HG02642 (cell line): ENCODE results near the gene LHPP.

Experiments
- ATAC-seq: cut with Tn5 transposase; IDR thresholded peaks from one replicate; pipeline ENCODE4 v1.9.1; 2021; ENCODE audit warnings: mild to moderate bottlenecking; ENCODE audit not compliant: unreplicated experiment, poor library complexity

Gene LHPP

DNA sequence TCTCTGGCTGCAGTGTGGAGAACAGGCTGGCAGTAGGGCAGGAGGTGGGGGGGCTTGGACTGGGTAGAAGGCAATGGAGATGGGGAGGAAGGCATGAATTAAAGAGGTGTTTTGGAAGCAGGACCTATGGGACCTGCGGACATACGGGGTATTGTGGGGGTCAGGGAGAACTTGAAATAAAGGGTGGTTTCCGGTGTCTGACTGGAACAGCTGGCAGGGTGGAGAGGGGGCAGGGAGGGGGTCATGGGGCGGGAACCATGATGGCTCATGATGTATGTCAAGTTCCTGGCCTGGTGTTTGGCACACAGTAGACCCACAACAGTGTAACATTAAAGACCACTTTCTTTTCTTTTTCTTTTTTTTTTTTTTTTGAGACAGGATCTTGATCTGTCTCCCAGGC, 5.5 kb downstream of the LHPP start:
- no peak for ATAC-seq

DNA sequence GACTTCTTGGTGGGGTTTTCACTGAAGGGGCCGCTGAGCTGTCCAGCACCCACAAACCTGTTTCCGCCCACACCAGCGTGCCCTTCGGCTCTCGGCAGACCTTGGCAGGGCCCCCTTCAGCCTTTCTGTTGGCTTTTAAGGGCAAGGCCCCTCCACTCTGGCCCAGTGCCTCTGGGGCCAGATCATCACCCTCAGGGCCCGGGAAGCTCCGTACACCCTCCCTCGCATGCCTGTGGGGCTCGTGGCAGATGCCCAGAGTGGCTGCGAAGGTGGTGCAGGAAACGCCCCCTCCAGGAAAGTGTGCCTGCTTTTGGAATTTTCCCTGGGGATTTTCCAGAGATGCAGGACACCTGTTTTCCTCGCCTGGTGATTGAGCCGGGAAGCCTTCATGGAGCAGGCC, 7.0 kb downstream of the LHPP start:
- ATAC-seq, result no peak

DNA sequence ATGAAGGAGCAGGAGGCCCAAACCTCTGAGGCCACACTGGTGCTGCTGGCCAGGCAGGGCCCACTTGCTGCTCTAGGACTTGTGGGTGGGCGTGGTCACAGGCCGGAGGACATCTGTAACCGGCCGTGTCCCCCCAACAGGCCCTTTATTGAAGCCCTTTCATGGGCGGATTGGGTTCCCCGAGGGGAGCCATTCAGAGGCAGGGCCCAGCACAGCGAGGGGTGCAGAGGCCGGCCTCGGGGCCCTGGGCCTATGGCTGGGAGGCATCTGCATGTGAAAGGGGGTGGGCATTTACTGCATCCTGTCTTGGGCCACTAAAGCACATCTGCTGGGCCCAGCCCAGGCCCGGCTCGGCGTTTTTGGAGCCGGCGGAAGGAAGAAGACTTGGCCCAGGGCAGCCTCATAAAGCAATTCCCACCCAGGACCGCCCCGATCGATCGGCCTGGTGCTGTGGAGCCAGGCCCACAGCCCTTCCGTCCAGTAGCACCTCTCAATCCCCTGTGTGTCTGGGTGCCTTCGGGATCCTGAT, 8.4 kb downstream of the LHPP start:
- no peak for ATAC-seq

DNA sequence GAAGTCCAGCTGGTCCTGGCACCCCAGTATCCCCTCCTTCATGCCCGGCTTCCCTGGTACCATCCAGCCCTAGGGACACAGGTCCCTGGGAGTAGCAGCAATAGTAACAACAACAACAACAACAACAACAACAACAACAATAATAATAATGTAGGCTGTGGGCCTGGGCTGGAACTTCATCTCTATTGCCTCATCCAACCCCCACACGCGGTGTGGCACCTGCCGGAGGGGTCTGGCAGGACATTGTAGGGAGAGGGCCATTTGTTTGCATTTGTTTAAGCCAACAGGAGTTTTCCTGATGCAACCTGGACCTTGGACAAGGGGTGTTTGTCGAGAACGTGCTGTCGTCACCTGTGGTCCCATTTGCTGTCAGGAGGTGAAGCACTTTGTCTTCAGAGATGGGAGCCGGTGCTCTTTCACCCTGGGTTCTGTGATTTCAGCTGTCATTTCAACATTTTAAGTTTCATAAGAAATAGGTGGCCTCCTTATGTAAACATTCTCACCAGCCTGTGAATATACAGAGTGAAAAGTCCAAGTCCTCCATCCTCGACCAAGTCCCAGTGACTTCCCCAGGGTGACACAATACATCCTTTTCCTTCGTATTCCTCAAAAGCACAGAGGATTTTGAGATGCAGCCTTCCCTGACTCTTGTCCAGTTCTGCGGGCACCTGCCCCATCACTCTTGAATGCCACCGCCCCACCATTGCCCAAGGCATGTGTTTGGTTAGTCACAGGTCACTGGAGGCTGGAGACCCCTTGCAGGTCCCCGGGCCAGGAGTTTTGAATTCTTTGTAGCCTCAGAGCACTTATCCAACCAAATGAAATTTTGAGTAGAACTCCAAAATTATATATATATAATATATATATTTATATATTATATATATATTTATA, 9.2 kb downstream of the LHPP start:
- ATAC-seq, result no peak

DNA sequence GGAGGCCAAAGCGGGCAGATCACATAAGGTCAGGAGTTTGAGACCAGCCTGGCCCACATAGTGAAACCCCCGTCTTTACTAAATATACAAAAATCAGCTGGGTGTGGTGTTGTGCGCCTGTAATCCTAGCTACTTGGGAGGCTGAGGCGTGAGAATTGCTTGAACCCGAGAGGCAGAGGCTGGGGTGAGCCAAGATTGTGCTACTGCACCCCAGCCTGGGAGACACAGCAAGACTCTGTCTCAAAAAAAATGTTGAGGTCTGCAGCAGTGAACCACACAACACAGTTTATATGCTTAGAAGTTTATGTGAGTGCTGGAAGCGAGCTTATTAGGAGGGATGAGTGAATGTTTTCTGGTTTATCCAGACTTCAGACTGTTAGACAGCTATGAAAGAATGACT, 10.4 kb downstream of the LHPP start:
- ATAC-seq, result no peak

DNA sequence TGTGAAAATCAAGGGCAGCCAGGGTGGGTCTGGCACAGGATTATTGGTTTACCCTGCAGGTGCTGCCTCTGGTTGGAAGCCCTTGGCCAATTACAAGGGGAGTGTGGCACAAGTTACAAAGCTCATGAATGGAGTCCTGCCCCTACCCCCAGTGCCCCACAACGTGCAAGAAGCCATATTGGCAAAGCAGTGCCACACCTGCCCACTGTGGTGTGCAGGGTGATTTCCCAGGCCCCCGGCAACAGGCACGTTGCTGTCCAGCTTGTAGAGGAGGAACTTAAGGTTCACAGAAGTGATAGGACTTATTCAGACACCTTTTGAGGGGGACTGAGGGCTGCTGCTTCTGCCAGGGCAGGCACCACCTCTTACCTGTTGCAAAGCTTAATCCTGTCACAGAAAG, 11.4 kb downstream of the LHPP start:
- no peak for ATAC-seq

DNA sequence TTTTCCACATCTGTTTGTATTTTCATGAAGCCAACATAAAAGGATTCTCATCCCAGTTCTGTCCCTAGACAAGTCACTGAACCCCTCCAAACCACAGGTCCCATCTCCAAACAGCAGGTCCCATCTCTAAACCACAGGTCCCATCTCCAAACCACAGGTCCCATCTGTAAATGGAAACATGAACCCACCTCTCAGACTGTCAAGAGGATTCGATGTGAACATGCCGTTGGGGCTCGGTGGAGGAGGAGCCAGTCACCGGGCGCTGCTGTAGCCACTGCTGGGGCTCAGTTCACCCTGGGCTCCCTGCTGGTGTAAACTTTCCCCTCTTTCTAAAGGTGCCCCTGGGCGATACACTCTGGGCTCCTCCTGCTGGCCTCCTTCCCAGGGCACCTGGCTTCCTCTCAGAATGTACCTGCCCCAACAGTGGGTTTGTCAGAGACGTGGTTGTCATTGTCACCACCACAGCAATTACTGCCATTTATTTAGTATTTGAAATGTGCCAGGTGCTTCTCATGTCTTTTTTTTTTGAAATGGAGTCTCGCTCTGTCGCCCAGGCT, 13.0 kb downstream of the LHPP start:
- ATAC-seq, result no peak

DNA sequence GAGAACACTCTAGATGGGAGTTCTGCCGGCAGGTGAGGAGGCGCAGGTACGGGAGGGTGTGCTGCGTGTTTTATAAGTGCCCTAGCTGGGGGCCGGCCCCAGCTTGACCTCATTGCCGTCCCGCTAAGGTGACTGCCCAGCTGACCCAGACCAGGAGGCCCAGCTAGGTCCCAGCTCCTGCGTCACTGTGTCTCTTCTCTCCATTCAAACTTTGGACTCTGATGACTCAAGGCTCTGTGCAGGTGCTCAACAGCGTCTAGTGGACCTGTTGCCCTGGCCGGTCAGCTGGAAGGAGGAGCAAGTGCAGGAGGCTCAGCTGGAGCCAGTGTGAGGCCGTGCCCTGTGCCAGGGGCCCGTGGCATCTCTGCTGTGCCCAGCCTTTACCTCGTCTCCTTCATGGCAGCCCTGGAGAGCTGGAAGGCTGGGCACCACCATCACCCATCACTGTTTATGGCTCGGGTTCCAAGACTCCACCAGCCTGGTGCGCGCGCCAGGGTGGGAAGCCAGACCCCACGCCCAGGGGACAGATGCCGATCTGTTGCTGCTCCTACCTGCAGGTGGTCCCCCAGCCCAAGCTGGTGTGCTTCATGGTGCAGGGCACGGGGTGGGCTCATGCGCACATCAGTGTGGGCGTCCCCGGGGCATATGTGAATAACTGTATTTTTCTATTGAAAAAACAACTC, 14.6 kb downstream of the LHPP start:
- no peak for ATAC-seq

DNA sequence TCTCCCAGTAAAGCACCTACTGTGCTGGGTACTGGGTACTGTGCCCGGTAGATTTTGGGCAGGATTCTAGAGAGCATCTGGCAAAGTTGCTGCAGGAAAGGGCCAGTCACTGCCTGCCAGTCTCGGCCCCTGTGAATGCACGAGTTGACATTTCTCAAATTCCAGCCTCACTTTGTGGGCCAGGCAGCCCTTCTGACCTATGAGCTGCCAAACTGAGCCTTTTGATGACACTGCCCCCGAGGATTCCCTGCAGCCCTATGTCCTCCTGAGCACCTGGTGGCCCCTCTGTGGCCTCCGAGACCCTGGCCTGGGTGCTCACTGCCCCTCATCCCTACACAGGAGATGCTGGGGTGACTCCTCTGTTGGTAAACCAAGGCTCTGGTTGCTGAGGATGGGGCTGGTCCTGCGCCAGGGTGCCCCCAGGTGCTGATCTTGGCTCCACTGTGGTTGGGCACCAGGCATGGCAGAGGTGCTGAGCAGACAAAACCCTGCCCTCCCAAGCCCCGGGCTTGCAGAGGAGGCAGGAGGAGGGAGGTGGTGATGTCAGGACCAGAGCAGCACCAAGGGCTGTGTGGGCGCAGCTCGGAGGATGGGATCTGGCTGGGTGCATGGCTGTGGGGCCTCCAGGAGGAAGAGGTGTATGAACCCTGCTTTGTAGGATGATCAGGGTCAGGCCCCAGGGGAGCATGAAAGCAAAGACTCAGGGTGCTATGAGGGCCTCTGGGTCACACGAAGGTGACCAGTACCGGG, 16.2 kb downstream of the LHPP start:
- ATAC-seq, result no peak

DNA sequence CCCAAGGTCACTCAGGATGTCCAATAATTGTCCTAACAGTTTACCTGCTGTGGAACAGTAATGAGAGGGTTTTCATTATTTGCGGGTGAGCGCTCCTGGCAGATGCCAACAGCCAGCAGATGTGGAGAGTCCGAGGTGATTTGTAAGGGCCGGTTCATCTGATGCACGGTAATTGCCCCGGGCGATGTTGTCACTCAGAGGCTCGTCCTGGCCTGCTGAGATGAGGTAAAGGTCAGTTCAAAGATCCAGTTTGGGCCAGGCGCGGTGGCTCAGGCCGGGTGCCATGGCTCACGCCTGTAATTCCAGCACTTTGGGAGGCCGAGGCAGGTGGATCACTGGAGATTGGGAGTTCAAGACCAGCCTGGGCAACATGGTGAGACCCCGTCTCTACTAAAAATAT, 16.9 kb downstream of the LHPP start:
- no peak for ATAC-seq

DNA sequence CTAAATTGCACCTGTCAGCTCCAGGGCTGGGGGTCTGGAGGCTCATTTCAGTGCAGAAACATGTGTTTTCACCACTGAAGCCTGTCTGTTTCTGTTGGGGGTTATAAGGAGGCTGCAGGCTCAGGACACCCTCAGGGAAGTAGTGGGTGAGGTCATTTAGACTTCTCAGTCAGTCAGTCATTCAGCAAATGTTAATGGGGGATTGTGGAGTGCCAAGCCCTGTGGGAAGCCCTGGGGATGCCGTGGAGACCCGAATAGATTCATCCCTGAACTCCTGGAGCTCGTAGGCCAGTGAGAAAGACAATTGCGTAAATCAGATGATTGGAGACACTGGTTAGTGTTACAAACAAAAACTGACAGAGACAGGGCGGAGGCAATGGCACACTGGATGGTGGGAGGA, 19.2 kb downstream of the LHPP start:
- ATAC-seq, result no peak

DNA sequence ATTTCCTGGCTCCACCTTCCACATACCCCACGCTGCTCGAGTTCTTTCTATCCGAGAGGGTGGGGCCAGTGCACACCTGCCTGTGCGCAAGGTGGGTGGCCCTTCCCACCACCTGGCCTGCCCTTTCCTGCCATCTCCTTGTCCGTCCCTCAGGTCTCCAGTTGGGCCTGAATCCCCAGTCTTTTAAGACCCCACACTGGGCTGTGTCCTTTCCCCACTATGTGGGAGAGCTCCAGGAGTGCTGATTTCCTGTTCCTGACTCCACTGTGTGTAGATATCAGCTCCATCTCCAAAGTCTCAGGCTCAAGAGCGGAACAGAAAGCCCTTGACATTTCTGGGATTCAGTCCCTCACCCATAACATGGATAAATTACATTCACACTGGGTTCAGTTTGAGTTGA, 20.1 kb downstream of the LHPP start:
- no peak for ATAC-seq

DNA sequence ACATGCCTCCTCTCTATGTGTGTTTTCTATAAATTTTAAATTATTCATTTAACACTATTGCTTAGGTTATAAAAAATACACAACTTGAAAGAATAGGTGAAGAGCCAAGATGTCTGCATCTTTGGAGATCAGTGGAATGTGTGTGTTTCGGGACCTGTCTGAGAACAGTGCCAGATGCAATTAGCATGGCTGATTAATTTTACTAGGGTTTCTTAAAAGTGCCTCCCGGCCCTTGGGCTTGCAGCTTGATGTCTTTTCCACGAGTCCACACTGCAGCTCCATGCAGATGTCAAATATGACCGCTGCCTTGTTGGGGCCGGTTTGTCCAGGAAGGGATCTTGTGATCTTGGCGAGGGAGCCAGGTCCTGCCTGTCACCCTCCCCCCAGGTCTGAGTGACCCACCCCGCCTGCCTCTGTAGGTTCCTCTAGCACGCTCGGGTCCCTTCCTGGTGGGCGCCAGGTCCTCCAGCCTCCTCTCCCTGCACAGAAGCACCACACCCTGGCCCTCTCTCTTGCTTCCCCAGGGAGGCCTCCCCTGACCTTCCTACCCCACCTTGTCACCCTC, 20.7 kb downstream of the LHPP start:
- no peak for ATAC-seq

DNA sequence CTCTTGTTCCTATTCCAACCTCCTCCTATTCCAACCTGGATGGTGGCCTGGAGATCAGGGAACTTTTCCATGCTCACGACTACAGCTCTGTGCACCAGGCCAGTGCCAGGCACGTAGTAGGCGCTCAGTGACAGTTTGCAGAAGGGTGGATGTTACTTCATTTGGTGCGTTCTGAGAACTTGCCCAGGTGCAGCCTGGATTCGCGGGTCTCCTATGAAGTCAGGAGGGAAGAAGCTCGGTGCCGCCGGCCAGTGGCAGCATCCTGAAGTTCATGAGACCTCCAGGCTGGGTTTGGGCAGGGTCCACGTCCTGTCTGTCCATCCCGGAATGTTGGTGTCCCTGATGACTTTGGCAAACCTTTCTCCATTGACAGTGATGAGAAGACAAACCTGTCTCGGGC, 21.3 kb downstream of the LHPP start:
- no peak for ATAC-seq

DNA sequence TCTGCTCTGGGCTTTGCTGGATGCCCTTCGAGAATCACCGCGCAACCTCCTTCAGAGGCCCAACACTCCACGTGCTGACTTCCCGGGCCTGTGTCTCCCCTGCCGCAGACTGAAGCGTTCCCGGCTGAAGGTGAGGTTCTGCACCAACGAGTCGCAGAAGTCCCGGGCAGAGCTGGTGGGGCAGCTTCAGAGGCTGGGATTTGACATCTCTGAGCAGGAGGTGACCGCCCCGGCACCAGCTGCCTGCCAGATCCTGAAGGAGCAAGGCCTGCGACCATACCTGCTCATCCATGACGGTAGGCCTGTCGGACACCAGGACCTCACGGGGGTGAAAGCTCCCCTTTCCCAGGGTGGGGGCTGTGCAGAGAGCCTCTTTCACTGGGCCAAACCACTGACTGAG, 22.4 kb downstream of the LHPP start:
- no peak for ATAC-seq

DNA sequence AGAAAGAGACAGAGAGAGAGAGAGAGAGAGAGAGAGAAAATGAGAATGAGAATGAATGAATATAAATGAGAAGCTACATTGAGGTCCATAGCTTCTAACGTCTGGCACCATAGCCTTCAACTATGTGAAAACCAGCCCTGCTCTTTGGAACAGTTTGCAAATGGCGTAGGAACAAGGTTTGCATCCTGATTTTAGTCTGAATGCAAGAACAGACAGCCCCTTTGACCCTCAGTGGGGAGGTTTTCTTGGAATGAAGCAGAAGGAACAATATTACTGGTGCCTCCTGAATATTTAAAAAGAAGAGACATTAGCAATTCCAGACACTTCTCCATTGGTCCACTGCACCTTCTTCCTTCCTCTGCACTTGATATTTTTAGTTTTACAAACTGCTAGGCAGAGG, 23.0 kb downstream of the LHPP start:
- no peak for ATAC-seq

DNA sequence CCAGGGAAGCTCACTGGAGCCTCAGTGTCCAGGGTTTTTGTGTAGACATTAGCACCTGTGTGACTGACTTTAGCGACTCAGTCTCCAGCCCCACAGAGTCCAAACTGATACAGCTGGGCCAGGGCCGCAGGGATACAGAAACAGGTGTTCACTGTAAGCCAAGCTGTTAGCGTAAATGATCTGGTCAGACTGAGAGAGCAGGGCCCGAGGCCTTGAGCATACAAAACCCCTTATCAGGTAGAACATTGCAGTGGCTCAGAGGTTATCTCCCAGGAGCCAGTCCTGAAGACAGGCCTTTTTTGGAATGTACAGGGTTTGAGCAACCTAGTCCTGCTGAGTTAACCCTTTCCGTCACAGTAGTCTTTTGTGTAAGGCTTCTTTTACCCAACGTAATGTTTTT, 25.0 kb downstream of the LHPP start:
- ATAC-seq, result no peak

DNA sequence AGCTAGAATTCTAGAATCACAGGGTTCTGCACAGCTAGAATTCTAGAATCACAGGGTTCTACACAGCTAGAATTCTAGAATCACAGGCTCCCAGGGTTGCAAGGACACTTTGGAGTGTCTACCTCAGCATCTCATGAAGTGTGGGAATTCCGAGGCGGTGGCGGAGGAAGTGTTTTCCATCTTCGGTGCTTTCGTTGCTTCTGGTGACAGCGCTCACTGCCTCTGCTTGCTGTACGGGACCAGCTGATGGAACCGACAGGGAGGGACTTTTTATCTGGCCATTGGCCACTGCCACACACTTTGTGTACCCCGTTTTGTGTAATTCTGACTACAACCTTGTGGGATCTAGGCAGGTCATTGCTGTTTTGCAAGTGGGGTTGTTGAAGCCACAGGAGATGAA, 29.5 kb downstream of the LHPP start:
- no peak for ATAC-seq

DNA sequence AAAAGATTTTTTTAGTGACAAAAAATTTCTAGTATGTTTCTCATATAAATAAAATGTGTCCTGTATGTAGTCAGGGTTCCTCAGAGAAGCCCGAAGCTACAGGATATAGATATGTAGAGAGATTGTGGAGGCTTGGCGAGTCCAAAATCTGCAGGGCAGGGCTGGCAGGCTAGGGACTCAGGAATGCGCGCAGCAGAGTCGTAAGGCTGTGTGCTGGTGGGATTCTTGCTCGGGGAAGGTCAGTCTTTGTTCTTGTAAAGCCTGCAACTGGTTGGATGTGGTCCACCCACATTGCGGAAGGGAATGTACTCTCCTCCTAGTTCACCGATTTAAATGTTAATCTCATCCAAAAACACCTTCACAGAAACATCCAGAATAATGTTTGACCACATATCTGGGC, 30.6 kb downstream of the LHPP start:
- no peak for ATAC-seq

DNA sequence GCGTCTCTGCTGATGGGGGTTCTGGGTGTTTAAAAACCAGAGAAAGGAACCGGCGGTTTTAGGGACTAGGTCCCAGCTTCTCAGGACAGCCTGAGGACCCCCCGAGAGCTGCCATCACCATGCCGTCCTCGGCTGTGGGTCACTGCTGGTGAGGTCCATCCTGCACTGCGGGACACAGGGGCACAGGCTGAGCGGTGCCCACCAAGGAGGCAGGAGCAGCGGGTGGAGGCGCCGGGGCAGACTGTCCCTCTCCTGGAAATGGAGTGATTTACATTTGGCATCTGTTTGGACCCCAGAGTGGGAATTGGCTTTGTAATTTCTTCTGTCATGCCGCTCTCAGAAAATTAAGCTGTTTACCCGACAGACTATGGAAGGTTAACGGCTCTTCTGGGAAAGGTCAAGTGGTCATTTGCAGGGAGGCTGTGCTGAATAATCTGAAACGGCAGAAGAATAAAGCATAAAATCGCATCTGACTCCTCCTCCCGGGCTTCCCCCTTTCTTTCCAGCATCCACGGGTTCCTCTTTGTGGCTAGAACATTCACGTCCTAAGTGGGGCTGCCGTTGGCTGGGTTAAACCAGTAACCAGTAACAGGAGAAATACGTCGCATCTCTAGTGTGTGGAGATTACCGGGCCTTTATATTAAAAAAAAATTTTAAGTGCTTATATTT, 31.7 kb downstream of the LHPP start:
- no peak for ATAC-seq
